ENCODE data around the gene AOPEP. TPM values are rescaled to one million over a fixed set of nuclear protein-coding genes. Genes with fewer than 3 reads are reported as not detected.
"Not testable (repeated sequence)": the region's sequence is repeated elsewhere in the genome, so short reads cannot be mapped to it uniquely, and the experiment has no call there.

Gene AOPEP
- polyA plus RNA-seq, 3 donors, result 22.9 to 42.5 (median 31.5) TPM

DNA sequence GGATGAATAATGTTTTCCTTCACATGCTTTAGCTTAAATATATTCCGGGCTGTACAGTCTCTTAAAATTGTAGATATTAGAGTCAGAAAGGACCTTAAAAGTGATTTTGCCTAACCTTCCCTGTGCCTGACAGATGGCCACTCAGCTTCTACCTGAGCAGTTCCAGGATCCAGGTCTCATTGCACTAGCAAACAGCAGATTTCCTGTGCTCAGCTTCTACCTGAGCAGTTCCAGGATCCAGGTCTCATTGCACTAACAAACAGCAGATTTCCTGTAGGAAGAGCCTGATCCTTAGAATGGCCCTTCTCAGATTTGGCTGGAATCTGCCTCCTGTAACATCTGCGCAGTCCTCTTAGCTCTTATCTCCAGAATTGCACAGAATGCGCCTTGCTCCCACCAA lies 219.8 kb downstream of the AOPEP start:
- WGBS, 3 donors, result 91 to 93% (median 91%) methylated on average over 3 of the region's 3 CpGs
- H3K27ac ChIP-seq (ENCODE audit: low read depth, low read length), result no peak overlapping the region

GRCh38 chr9:94948567-94949235 lies 222.2 kb downstream of the AOPEP start:
- H3K27ac ChIP-seq (ENCODE audit: low read depth, low read length), result no peak overlapping the region

DNA sequence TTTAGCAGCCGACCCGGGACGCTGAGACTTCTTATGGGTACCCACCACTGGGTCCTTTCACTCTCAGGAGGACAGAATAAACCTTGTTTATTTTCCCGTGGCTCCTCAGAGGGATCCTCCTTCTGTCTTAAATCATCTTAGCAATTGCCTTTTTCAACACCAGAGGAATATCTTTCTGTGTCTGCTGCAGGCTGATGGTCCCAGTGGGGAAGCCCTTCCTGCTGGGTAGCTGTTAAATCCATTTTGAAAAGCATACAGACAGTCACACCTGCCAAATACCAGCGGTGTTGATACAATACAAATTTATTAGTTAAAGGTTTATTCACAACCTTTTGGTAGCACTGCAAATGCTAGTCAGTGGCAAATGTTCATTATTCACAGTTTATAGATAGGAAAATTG lies 222.9 kb downstream of the AOPEP start:
- 61 to 86% (median 69%) methylated on average over 5 of the region's 5 CpGs for WGBS, 3 donors
- H3K27ac ChIP-seq (ENCODE audit: low read depth, low read length), result no peak overlapping the region

More at GRCh38 chr9:94948567-94949235, 222.2 kb downstream of the AOPEP start:
- 75 to 88% (median 82%) methylated on average over 5 of the region's 5 CpGs for WGBS, 3 donors

DNA sequence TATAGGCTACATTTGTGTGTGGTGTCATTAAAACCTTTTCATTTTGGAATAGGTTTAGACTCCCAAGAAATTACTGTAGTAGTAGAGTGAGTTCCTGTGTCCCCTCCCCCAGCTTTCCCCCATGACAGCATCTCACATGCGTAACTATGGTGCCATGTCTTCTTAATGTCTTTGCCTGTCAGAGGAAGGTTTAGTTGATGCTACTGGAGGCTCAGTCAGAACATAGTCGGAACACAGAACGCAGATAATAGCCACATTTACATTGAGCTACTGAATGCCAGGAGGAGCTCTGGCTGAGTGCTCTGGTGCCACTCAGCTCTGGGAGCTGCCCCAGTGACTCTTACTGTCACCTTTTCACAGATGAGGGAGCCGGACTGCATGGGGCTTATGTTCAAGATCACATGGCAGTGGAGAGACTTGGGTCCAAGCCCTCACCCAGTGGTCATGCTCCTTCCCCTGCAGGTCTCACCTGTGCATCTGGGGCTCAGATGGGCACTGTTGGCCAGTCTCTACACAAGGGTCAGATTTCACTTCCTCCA lies 223.6 kb downstream of the AOPEP start:
- H3K27ac ChIP-seq (ENCODE audit: low read depth, low read length), result no peak overlapping the region
- WGBS, 3 donors, result 84 to 95% (median 91%) methylated on average over 4 of the region's 4 CpGs

DNA sequence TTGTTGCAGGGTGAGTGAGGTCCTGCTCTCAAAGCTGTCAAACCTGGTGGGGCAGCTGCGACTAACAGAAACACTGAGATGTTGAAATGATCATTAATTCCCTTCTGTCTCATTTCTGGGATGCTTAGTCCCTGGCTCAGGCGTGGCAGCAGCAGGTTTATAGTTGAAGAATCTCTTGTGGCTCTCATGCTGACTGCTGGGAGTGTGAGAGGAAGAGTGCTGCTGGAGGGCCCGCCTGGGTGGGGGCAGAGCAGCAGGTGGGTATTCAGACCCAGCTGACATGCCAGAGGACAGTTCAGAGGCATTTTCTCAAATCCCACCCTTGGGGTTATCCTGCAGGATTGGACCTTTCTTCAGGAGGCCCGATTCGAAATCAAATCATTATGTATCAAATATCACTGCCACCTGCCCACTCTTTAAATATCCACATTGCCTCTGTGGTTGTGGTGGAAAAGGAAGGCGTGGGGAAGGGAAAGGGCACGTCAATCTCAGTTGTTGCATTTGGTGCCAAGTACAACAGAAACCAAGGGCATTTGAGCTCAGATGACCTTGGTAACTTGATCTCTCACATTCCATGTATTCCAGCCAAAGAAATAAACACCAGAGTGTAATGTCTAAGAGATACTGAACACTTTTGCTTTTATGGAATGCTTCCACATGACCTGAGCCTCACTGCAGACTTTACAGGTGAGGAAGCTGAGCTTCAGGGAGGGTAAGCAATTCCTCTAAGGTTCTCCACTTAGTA lies 224.3 kb downstream of the AOPEP start:
- 33 to 79% (median 65%) methylated on average over 7 of the region's 7 CpGs for WGBS, 3 donors

DNA sequence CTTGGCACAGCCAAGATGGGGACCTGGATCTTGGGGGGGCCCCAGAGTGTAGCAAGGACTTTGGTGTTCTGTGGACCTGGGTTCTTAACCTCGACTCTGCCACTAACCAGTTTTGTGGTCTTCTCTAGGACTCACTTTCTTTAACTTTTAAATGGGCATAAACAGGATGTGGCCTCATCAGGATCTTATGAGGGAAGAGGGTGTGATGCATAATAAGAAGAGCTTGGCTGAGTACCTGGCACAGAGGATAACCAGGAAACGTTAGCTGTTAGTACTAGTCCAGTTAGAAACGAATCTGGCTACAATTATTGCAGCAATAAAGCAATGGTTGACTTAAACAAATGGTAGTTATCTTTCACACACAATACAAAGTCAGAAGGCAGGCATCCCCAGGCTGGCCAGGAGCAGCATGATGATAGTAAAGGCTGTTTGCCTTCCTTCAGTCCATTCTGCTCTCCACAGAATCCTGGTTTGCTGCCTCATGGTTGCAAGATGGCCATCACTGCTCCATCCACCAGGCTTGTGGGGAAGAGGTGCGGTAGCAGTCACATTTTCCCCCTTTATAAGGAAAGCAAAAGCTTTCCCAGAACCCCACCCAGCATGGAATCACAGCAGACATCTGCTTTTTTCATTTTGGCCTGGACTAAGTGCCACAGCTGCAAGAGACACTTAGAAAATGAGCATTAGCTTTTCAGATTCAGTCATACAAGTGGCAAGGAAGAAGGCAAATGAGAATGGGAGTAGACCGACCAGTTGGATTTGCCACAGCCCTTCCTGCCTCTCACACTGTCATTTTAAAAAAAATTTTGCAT lies 225.0 kb downstream of the AOPEP start:
- H3K27ac ChIP-seq (ENCODE audit: low read depth, low read length), result no peak overlapping the region
- 51 to 74% (median 69%) methylated on average over 5 of the region's 5 CpGs for WGBS, 3 donors

More for the DNA sequence above, 224.3 kb downstream of the AOPEP start:
- H3K27ac ChIP-seq (ENCODE audit: low read depth, low read length), result no peak overlapping the region

DNA sequence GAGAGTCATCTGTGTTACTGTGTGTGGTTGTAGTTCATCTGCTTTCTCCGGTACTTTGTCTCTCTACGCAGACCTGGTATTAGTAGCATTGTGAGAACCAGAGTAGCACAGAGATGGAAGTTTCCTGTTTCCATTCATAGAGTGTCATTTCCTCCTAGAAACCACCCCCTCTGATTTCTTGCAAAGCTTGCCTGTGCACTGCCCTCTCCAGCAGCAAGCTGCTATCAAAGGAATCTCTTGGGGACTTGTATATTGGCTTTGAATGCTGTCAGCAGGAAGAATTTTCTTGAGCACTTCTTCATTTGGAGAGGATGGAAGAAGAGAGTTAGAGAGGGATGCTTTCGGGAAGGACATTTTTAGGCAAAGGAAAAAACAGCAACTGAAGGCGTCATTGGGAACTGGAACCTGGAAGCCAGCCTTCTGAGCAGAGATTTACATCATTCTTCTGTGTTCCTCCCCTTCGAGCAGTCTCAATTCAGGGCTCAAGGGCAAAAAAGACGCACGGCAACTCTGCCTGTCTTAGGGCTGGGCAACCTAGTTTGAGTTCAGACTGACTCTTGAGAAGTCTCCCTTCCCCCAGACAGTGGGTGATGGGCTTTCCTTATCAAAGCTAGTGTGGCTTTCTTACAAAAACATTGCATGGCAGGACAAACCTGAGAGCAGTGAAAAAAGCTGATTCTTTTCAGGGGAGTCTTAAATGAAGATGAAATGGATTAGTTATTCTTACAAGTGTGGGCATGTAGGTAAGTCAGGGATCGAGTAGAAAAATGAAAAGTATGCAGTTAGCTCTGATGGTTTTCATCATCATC lies 226.3 kb downstream of the AOPEP start:
- WGBS, 3 donors, result 49 to 57% (median 53%) methylated on average over 8 of the region's 8 CpGs
- H3K27ac ChIP-seq (ENCODE audit: low read depth, low read length), result no peak overlapping the region

DNA sequence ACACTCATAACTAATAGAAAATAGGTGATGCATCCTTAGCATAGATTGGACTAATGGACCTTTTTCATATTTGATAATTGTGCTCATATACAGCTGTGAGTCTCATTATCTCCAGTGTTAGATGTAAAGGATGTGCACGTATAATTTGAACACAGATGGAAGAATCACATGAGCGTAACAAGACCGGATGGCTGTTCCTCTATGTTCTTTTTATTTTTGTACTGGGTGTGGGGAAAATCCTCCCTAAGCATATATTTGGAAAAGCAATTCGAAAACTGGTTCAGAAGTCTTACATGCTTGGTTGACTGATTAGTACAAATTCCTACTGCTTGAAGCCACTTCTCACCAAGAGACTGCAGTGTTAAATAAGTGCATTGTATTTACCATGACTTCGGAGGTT lies 230.2 kb downstream of the AOPEP start:
- 96 to 98% (median 97%) methylated on average over 5 of the region's 5 CpGs for WGBS, 3 donors
- no peak overlapping the region for H3K27ac ChIP-seq (ENCODE audit: low read depth, low read length)

- no peak overlapping the region for H3K27ac ChIP-seq (ENCODE audit: low read depth, low read length)
- 88 to 100% (median 97%) methylated on average over 4 to 5 of the region's 5 CpGs for WGBS, 3 donors
Measured at GRCh38 chr9:94960964-94961363, 234.5 kb downstream of the AOPEP start.

DNA sequence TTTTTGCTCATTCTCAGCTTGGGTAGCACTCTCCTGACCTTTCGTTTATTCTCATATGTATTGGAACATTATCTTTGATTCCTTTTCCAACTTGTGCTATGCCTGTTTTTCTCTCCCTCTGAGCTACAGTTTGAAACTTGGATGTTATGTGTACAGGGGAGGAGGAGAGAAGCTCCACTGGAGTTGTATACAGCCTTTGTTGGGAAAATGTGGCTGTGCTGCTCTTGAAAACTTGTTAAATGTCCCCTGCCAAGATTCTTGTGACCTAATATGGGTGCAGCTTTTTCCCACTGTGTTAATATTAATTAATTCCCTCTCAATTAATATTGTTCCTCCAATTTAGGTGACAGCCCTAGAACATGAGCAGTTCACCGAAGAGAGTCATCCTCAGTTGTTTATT lies 235.4 kb downstream of the AOPEP start:
- 81 to 100% (median 96%) methylated on average over 2 of the region's 2 CpGs for WGBS, 3 donors
- H3K27ac ChIP-seq (ENCODE audit: low read depth, low read length), result no peak overlapping the region

- 97 to 98% (median 98%) methylated on average over 5 of the region's 5 CpGs for WGBS, 3 donors
- not testable (repeated sequence) for H3K27ac ChIP-seq (ENCODE audit: low read depth, low read length)
Measured at GRCh38 chr9:94965631-94966030, 239.1 kb downstream of the AOPEP start.

- not testable (repeated sequence) for H3K27ac ChIP-seq (ENCODE audit: low read depth, low read length)
- WGBS, 3 donors, result 96 to 98% (median 98%) methylated on average over 3 of the region's 3 CpGs
Measured at GRCh38 chr9:94966046-94966445, 239.5 kb downstream of the AOPEP start.

DNA sequence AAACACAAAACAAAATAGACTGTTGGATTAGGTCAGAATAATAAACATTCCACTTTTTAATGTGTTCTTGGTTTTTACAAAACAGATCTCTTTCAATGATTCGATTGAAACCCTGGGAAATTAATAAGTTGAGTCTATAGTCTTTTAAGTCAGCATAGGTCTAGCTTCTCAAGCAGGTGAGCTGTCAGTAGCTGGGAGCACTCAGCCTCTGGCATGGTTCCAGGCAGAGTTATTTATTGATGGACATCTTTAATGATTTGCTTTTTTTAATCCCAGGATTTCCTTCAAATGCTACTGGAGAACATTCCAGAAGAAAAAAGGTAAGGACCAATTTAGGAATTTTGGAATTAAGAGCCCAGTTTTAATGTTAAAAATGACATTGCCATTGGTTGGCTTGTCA lies 241.0 kb downstream of the AOPEP start:
- no peak overlapping the region for H3K27ac ChIP-seq (ENCODE audit: low read depth, low read length)
- WGBS, 3 donors, result 34 to 98% (median 97%) methylated on average over 1 of the region's 1 CpG

DNA sequence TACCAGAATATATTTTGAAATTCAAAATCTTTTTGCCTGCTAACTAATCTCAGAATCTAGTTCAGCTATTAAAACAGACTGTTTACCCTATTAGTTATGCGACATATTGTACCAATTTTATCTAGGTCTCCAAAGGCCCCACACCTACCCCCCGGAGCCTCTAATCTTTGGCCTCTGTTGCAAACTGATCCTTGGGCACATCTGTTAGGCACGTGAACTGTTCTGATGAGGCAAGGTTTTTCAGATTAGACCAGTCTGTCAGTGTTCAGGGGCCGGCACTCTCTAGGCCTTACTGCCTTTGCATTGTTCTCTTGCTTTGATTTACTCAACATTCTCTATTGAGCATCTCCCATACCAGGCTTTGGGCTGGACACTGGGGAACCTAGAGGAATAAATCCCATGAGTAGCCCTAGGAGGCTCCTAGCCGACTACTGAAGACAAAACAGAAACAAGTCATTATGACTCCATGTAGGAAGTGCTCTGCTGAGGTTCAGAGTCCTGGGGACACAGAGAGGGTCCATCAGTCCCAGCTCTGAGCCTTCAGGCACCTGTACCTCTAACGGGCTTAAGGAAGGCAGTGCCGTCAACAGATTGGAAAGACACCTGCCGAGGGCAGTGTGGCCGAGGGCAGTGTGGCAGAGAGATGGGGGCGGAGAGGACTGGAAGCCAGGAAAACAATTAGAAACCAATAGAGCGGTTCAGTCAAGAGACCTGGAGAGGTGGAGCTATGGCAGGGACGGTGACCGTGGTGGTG lies 245.1 kb downstream of the AOPEP start:
- 42 to 96% (median 92%) methylated on average over 13 of the region's 13 CpGs for WGBS, 3 donors
- no peak overlapping the region for H3K27ac ChIP-seq (ENCODE audit: low read depth, low read length)

DNA sequence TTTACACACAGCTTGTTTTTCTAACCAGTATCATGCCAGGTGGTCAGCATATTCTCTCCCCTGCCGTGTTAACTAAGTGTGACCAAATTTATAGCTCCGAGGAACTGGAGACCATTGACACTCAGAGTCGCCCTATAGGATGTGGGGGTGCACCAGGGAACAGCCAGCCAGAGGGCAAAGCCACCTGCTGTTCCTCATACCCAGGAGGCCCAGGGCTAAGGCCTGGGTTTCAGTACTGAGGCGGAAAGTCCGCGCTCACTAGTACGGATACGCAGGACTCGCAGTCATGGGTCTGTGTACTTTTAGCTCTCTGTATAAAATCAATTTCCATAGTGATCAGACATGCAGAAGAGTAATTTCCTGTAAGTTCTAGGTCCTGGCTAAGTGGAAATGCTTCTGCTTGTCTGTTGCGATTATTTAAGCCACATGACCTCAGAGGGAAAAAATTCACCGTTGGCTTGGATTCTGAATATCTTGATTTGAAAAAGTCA lies 247.0 kb downstream of the AOPEP start:
- 65 to 78% (median 77%) methylated on average over 11 of the region's 11 CpGs for WGBS, 3 donors
- no peak overlapping the region for H3K27ac ChIP-seq (ENCODE audit: low read depth, low read length)

DNA sequence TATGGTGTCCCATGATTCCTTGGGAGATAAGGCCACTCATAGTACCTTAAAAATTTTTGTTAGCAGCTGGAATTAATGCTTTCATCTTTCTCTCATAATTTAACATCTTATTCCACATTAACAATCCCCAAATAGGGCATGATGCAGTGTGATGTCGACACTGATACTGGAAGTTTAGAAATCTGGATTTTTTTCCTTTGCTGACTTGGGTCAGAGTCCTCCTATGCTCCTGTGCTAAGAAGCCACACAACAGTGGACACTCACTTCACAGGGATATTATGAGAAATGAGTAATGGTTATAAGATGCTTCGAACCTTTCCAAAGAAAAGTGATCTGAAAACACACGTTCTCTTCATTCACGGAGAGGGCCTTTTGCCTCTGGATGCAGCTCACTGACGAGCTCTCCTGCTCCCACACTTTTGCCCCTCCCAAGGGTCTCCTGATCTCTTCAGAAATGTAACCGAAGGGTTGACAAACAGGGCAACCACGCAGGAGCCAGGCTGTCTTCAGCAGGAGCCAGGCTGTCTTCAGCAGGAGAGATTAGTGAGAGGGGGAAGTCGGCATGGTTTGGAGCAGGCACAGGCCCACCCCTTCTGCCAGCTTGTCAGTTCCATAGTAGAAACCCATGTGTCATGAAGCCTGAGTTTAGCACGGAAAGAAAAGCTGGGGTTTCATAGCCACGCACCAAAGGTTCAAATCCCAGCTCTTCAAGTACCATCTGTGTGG lies 247.8 kb downstream of the AOPEP start:
- no peak overlapping the region for H3K27ac ChIP-seq (ENCODE audit: low read depth, low read length)
- 82 to 92% (median 86%) methylated on average over 10 of the region's 10 CpGs for WGBS, 3 donors

- WGBS, 3 donors, result 95 to 98% (median 96%) methylated on average over 11 of the region's 11 CpGs
- no peak overlapping the region for H3K27ac ChIP-seq (ENCODE audit: low read depth, low read length)
Measured at GRCh38 chr9:94975480-94975879, 249.0 kb downstream of the AOPEP start.

Data from adipose tissue (tissue), 3 donors.